WTC11 (cell line): ENCODE data around the gene CUEDC1. TPM values are rescaled to one million over a fixed set of nuclear protein-coding genes. Genes with fewer than 3 reads are reported as not detected.

ENCODE experiments used
- ATAC-seq: fragments of 200-7000 bp; cut with Tn5 transposase; 2 replicates; pipeline ENCODE4 v1.10.0; 2021; ENCODE audit warnings: mild to moderate bottlenecking, moderate library complexity
- CTCF ChIA-PET: fragments of 300-600 bp; sonication (Branson Sonifier 250); formaldehyde crosslinking; loops from one replicate; lab custom pipeline; 2021; ENCODE audit warnings: antibody characterized with exemption; lab: Charles Lee
- POLR2A ChIA-PET: fragments of 350-600 bp; sonication (Branson Sonifier 250); formaldehyde crosslinking; loops from one replicate; lab custom pipeline; 2021; ENCODE audit warnings: antibody characterized with exemption; lab: Charles Lee
- DNase-seq: peaks from one replicate; pipeline ENCODE4 v3.0.0; 2021; ENCODE audit warnings: low spot score
- H3K27ac Mint-ChIP-seq: 2 replicates; pipeline ENCODE4 v1.8.0; 2021; ENCODE audit warnings: mixed read lengths
- H3K27me3 Mint-ChIP-seq: 2 replicates; pipeline ENCODE4 v1.8.0; 2021; ENCODE audit warnings: low read depth, mild to moderate bottlenecking, moderate library complexity, mixed read lengths
- H3K36me3 Mint-ChIP-seq: 2 replicates; pipeline ENCODE4 v1.8.0; 2021; ENCODE audit warnings: mixed read lengths
- H3K4me1 Mint-ChIP-seq: 2 replicates; pipeline ENCODE4 v1.8.0; 2022; ENCODE audit warnings: mixed read lengths
- H3K4me3 Mint-ChIP-seq: 2 replicates; pipeline ENCODE4 v1.8.0; 2021; ENCODE audit warnings: mild to moderate bottlenecking, moderate library complexity, mixed read lengths
- H3K9me3 Mint-ChIP-seq: 2 replicates; pipeline ENCODE4 v1.8.0; 2021; ENCODE audit warnings: mixed read lengths
- AR ChIP-seq: fragments of 250-450 bp; sonication (Bioruptor Pico); IDR thresholded peaks from 2 replicates; pipeline ENCODE4 v1.9.0; 2021; ENCODE audit warnings: mild to moderate bottlenecking
- ATF1 ChIP-seq: sonication (generic); formaldehyde crosslinking; IDR thresholded peaks from 2 replicates; pipeline ENCODE4 v1.8.1; 2023; ENCODE audit warnings: mild to moderate bottlenecking, moderate library complexity, missing genetic modification reagents
- CDX4 ChIP-seq: fragments of 250-450 bp; sonication (Bioruptor Pico); IDR thresholded peaks from 2 replicates; pipeline ENCODE4 v1.9.0; 2021; ENCODE audit warnings: moderate library complexity, mild to moderate bottlenecking, inconsistent platforms, borderline replicate concordance
- E2F1 ChIP-seq: sonication (generic); formaldehyde crosslinking; IDR thresholded peaks from 2 replicates; pipeline ENCODE4 v1.8.0; 2022; ENCODE audit warnings: mild to moderate bottlenecking, missing genetic modification reagents
- ESRRA ChIP-seq: sonication (generic); formaldehyde crosslinking; IDR thresholded peaks from 2 replicates; pipeline ENCODE4 v1.8.1; 2022; ENCODE audit warnings: mild to moderate bottlenecking, missing genetic modification reagents, borderline replicate concordance
- ETV6 ChIP-seq: sonication (generic); formaldehyde crosslinking; IDR thresholded peaks from 2 replicates; pipeline ENCODE4 v1.8.1; 2022; ENCODE audit warnings: mild to moderate bottlenecking, missing genetic modification reagents
- GRHL2 ChIP-seq: fragments of 250-450 bp; sonication (Bioruptor Pico); IDR thresholded peaks from 2 replicates; pipeline ENCODE4 v1.8.0; 2022; ENCODE audit warnings: mild to moderate bottlenecking, moderate library complexity; ENCODE audit not compliant: insufficient replicate concordance, severe bottlenecking
- HMGA2 ChIP-seq: fragments of 250-450 bp; sonication (Bioruptor Pico); IDR thresholded peaks from 2 replicates; pipeline ENCODE4 v1.4.0; 2021; ENCODE audit warnings: mild to moderate bottlenecking, moderate library complexity
- IRF1 ChIP-seq: sonication (generic); formaldehyde crosslinking; IDR thresholded peaks from 2 replicates; pipeline ENCODE4 v1.8.0; 2023; ENCODE audit warnings: missing genetic modification reagents
- IRF2 ChIP-seq: sonication (generic); formaldehyde crosslinking; IDR thresholded peaks from 2 replicates; pipeline ENCODE4 v1.8.0; 2022; ENCODE audit warnings: low read depth, missing genetic modification reagents, borderline replicate concordance
- JUN ChIP-seq: sonication (generic); formaldehyde crosslinking; IDR thresholded peaks from 2 replicates; pipeline ENCODE4 v1.8.0; 2023; ENCODE audit warnings: mild to moderate bottlenecking, missing genetic modification reagents
- MXD4 ChIP-seq: fragments of 250-450 bp; sonication (Bioruptor Pico); IDR thresholded peaks from 2 replicates; pipeline ENCODE4 v1.8.0; 2021; ENCODE audit warnings: mild to moderate bottlenecking, moderate library complexity, borderline replicate concordance
- NFATC4 ChIP-seq: fragments of 250-450 bp; sonication (Bioruptor Pico); IDR thresholded peaks from 2 replicates; pipeline ENCODE4 v1.9.0; 2021; ENCODE audit warnings: mild to moderate bottlenecking
- NFE2L1 ChIP-seq: sonication (generic); formaldehyde crosslinking; IDR thresholded peaks from 2 replicates; pipeline ENCODE4 v1.8.1; 2023; ENCODE audit warnings: missing genetic modification reagents
- NFYB ChIP-seq: sonication (generic); formaldehyde crosslinking; conservative IDR thresholded peaks from 2 replicates; pipeline ENCODE4 v1.8.0; 2022; ENCODE audit warnings: low read depth, missing genetic modification reagents
- SOX15 ChIP-seq: fragments of 250-450 bp; sonication (Bioruptor Pico); IDR thresholded peaks from 2 replicates; pipeline ENCODE4 v1.9.0; 2021; ENCODE audit warnings: mild to moderate bottlenecking
- TEAD1 ChIP-seq: sonication (generic); formaldehyde crosslinking; IDR thresholded peaks from 2 replicates; pipeline ENCODE4 v1.8.0; 2022; ENCODE audit warnings: mild to moderate bottlenecking, missing genetic modification reagents
- ZNF121 ChIP-seq: sonication (generic); formaldehyde crosslinking; IDR thresholded peaks from 2 replicates; pipeline ENCODE4 v1.8.0; 2023; ENCODE audit warnings: missing genetic modification reagents
- ZNF263 ChIP-seq: sonication (generic); formaldehyde crosslinking; IDR thresholded peaks from 2 replicates; pipeline ENCODE4 v1.8.1; 2022; ENCODE audit warnings: low read depth, mild to moderate bottlenecking, moderate library complexity, missing genetic modification reagents
- total RNA-seq: library from RNA; stranded (reverse); gene quantifications from 3 replicates; pipeline ENCODE4 v1.2.3, GENCODE V29; 2021
- TF ChIP-seq, protein P1 (sequence below): sonication (generic); formaldehyde crosslinking; IDR thresholded peaks from 2 replicates; pipeline ENCODE4 v1.8.1; 2023; ENCODE audit warnings: mild to moderate bottlenecking, missing genetic modification reagents, borderline replicate concordance

The CUEDC1 gene
- total RNA-seq, 1 experiment from 2014 or later, result 12.2 TPM

GRCh38 chr17:57931488-57932137 lies 23.6 kb downstream of the CUEDC1 start:
- Mint-ChIP-seq H3K27me3 (peaks cover 12% of the 10 kb centered on the region), H3K4me3 (no peak overlapping the region), H3K36me3 (no peaks in the 10 kb centered on the region), H3K27ac (no peak overlapping the region), H3K4me1 (peaks cover 27% of the 10 kb centered on the region), H3K9me3 (no peaks in the 10 kb centered on the region)
- ATAC-seq, result no peak
- no peak for DNase-seq
- CTCF ChIA-PET, result interaction anchor here (0.6 to 1.6 kb wide), 3 partner anchors 18 to 39 kb away, joined by 4 read pairs; partner anchors contain the start of gene CUEDC1
- POLR2A ChIA-PET, result no interaction called here
- TF ChIP-seq GRHL2 (CRISPR knock-in tag) (no peak), CDX4 (CRISPR knock-in tag) (no peak), IRF1 (CRISPR knock-in tag) (no peak), ATF1 (CRISPR knock-in tag) (no peak)

- TF ChIP-seq ESRRA (no peak), JUN (CRISPR knock-in tag) (no peak), IRF2 (CRISPR knock-in tag) (no peak), AR (CRISPR knock-in tag) (no peak), CDX4 (CRISPR knock-in tag) (no peak), NFATC4 (no peak), ZNF121 (no peak), ZNF263 (CRISPR knock-in tag) (no peak), NFE2L1 (no peak), HMGA2 (CRISPR knock-in tag) (no peak), NFYB (CRISPR knock-in tag) (no peak), E2F1 (no peak), SOX15 (CRISPR knock-in tag) (no peak), ETV6 (no peak), TEAD1 (CRISPR knock-in tag) (no peak), MXD4 (CRISPR knock-in tag) (no peak)
- TF ChIP-seq, protein P1, sequence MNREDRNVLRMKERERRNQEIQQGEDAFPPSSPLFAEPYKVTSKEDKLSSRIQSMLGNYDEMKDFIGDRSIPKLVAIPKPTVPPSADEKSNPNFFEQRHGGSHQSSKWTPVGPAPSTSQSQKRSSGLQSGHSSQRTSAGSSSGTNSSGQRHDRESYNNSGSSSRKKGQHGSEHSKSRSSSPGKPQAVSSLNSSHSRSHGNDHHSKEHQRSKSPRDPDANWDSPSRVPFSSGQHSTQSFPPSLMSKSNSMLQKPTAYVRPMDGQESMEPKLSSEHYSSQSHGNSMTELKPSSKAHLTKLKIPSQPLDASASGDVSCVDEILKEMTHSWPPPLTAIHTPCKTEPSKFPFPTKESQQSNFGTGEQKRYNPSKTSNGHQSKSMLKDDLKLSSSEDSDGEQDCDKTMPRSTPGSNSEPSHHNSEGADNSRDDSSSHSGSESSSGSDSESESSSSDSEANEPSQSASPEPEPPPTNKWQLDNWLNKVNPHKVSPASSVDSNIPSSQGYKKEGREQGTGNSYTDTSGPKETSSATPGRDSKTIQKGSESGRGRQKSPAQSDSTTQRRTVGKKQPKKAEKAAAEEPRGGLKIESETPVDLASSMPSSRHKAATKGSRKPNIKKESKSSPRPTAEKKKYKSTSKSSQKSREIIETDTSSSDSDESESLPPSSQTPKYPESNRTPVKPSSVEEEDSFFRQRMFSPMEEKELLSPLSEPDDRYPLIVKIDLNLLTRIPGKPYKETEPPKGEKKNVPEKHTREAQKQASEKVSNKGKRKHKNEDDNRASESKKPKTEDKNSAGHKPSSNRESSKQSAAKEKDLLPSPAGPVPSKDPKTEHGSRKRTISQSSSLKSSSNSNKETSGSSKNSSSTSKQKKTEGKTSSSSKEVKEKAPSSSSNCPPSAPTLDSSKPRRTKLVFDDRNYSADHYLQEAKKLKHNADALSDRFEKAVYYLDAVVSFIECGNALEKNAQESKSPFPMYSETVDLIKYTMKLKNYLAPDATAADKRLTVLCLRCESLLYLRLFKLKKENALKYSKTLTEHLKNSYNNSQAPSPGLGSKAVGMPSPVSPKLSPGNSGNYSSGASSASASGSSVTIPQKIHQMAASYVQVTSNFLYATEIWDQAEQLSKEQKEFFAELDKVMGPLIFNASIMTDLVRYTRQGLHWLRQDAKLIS (CRISPR knock-in tag), result no peak
Measured at GRCh38 chr17:57930239-57930638, 25.0 kb downstream of the CUEDC1 start.

More at GRCh38 chr17:57930239-57930638, 25.0 kb downstream of the CUEDC1 start:
- Mint-ChIP-seq H3K9me3 (no peaks in the 10 kb centered on the region), H3K27me3 (peaks cover 20% of the 10 kb centered on the region), H3K36me3 (no peaks in the 10 kb centered on the region), H3K4me3 (no peak overlapping the region), H3K4me1 (peaks cover 27% of the 10 kb centered on the region), H3K27ac (no peak overlapping the region)
- CTCF ChIA-PET, result interaction anchor here (1.6 kb wide), 1 partner anchor 38 kb away, joined by 4 read pairs; no protein-coding TSS in a partner anchor
- POLR2A ChIA-PET, result no interaction called here
- DNase-seq (no peak), ATAC-seq (no peak)
